GM19240 (cell line): ENCODE results near the gene AGAP6.
"Not testable (repeated sequence)": the region's sequence is repeated elsewhere in the genome, so short reads cannot be mapped to it uniquely, and the experiment has no call there.

Experiments used
- DNase-seq: peaks from one replicate; pipeline ENCODE4 v3.0.0; 2011; ENCODE audit warnings: low spot score; ENCODE audit not compliant: insufficient read length

AGAP6 gene

GRCh38 chr10:49988376-49988775 lies at the start of gene AGAP6:
TSS of gene AGAP6 (plus strand) at chr10:49988406. CDS start at chr10:49988716, 310 bp downstream.
- not testable (repeated sequence) for DNase-seq

GRCh38 chr10:49941447-49942338 lies 46.5 kb upstream of the AGAP6 start, which contains the start of the genes PARG and TIMM23B:
TSS of gene PARG (minus strand) at chr10:49942027. CDS start at chr10:49941725, 302 bp downstream.
TSS of gene TIMM23B (plus strand) at chr10:49942053. CDS start at chr10:49942195, 142 bp downstream.
- not testable (repeated sequence) for DNase-seq

DNA sequence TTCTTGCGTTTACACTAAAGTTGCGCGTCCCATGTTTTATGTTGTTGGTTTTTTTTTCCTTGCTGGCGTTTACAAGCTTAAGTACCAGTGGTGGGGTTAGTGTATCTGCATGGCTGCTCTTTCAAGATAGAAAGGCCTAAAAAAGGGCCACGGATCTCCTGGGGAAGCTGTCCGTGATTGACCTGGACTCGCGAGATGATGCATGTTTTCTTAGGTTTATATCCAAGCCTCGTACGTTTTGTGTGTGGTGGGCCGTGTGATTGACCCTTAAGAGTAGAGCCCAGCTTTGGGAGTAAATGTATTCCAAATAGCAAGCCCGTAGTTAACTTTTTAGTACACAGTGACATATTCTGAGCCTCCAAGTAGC lies 45.9 kb upstream of the AGAP6 start:
- not testable (repeated sequence) for DNase-seq

- not testable (repeated sequence) for DNase-seq
Observed at GRCh38 chr10:49943607-49944006, 44.6 kb upstream of the AGAP6 start.

DNA sequence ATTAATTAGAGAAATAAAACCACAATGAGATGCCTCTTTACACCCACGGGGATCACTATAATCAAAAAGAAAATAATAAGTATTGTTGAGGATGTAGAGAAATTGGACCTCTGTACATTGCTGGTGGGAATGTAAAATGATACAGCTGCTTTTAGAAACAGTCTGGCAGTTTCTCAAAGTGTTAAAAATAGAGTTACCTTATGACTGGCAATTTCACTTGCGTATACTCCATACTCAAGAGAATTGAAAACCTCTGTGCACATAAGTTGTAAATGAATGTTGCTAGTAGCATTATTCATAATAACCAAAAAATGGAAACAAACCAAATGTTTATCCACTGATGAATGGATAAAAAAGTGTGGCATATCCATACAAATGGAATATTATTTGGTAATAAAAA lies 40.1 kb upstream of the AGAP6 start:
- not testable (repeated sequence) for DNase-seq

GRCh38 chr10:49948737-49949136 lies 39.5 kb upstream of the AGAP6 start:
- not testable (repeated sequence) for DNase-seq

- not testable (repeated sequence) for DNase-seq
Observed at GRCh38 chr10:49952006-49952405, 36.2 kb upstream of the AGAP6 start.

- not testable (repeated sequence) for DNase-seq
Observed at GRCh38 chr10:49953122-49953521, 35.1 kb upstream of the AGAP6 start.

DNA sequence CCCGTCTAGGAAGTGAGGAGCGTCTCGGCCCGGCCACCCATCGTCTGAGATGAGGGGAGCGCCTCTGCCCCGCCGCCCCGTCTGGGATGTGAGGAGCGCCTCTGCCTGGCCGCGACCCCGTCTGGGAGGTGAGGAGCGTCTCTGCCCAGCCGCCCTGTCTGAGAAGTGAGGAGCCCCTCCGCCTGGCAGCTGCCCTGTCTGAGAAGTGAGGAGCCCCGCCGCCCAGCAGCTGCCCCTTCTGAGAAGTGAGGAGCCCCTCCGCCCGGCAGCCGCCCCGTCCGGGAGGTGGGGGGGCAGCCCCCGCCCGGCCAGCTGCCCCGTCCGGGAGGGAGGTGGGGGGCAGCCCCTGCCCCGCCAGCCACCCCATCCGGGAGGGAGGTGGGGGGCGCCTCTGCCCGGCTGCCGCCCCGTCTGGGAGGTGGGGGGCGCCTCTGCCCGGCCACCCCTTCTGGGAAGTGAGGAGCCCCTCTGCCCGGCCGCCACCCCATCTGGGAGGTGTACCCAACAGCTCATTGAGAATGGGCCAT lies 17.8 kb upstream of the AGAP6 start:
- not testable (repeated sequence) for DNase-seq

DNA sequence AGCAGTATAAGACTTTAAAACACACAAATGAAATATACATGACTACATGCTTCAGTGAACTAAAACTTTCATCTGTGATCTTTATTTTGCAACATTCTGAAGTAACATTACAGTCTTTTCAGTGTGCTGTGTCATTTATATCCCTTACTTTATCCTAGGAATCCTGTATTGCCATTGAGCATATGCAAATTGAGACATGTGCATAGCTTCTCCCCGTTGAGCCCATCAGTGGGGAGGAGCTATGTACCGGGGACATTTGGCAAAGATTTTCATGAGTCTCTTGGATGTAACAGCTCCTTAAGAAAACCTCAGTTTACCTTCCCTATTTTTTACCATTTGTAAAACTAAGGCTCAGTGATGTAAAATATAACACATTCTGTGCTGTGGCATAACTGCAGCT lies 16.7 kb upstream of the AGAP6 start:
- not testable (repeated sequence) for DNase-seq

- not testable (repeated sequence) for DNase-seq
Observed at GRCh38 chr10:49972094-49972493, 16.1 kb upstream of the AGAP6 start.

DNA sequence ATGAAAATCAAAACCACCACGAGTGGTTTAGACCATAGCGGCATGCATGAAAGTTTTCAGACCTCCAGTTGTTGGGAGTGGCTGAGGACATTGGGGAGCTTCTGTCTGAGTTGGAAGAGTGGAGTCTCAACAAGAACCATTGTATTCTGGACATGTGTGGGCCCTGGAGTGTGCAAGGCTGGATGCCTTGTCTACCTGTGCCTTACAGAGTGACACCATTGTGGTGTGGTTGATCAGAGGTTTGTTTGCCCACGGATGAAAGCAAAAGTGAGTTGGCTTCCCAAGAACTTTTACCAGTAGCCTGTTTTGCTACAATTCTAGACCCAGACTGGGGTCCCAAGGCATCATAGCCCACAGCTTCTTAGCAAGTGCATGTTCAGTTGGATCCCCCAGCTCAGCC lies 10.4 kb upstream of the AGAP6 start:
- not testable (repeated sequence) for DNase-seq

DNA sequence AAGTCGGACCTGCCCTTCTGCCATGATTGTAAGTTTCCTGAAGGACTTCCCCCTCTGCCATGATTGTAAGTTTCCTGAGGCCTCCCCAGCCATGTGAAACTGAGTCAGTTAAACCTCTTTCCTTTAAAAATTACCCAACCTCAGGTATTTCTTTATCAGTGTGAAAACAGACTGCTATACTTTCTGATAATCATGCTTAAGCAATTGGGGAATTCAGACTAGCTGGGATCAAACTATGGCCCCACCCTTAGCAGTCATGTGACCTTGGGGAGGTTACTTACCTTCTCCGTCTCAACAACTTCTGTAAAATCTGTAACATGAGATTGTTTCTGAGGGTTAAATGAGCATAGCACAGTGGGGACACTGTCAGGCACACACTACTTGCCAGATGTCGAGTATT lies 999 bp upstream of the AGAP6 start:
- DNase-seq: not testable (repeated sequence)

DNA sequence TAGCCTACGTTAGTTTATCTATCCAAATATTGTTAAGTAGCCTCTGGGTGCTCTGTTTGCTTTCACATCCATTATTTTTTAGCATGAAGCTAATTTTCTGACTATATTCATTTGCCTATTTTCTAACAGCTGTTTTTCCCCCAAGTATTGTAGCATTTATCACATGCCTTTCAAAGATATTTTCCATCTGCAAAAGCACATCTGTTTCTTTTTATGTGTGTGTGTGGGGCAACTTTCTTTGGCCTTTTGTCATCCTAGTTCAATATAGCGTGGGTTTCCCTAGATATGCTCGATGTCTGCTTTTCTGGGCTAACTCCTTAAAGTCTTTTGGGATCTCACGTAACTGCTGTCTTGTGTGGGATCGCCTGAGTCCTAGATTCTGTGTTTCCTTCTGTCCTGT lies 7.1 kb downstream of the AGAP6 start:
- DNase-seq: not testable (repeated sequence)

DNA sequence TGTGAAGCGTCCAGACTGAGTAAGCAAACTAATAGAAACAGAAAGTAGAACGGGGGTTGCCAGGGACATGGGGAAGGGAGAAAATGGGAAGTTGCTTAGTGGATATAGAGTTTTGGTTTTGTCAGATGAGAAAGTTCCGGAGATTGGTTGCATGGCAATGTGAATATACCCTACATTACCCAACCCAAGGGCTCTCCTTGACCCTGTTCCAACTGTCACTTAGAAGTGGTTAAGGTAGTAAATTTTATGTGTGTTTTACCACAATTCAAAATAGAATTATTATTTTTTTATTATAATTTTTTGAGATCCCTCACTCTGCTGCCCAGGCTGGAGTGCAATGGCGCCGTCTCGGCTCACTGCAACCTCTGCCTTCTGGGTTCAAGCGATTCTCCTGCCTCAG lies 25.8 kb downstream of the AGAP6 start:
- DNase-seq: not testable (repeated sequence)

DNA sequence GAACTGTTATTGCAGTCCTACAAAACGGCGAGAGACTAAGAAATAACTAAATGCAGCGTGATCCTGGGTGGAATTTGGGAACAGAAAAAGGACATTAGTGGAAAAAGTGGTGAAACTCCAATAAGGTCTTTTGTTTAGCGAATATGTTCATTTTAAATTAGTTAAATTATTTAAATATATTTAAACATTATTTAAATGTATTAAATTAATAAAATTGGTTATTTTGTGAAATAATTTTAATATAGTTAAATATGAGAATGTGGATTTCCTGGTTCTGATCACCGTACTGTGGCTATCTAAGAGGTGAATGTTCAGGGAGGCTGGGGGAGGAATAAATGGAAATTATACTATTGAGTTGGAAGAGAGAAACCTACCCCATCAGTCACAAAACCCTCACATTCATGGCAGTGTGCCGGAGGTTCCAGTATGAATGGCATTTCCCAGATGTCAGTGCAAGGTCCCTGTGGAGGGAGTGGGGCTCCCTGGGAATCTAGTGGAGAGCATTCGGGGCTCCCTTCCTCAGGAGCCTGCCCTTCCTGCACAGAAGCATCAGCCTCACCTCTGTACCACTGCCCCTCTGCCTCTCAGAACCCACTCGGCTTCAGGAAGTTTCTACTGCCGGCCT lies 27.5 kb downstream of the AGAP6 start:
- not testable (repeated sequence) for DNase-seq

DNA sequence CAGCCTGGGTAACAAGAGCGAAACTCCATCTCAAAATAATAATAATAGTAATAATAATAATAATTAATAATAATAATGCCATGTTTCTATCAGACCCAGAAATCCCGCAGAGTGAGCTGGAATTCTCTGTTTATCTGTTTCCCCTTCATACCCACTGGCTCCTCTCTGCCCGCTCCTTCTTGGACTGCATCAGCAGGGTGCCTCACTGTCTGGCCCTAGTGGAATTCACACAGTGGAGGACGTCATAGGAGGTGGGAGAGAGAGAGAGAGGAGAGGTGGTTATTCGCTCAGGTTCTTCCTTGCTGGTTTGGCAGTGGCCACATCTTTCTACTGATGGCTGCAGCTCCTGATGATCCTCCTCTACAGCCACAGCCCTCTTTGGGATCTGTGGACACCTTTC lies 28.7 kb downstream of the AGAP6 start:
- not testable (repeated sequence) for DNase-seq

GRCh38 chr10:50017646-50018045 lies 29.4 kb downstream of the AGAP6 start:
- not testable (repeated sequence) for DNase-seq

DNA sequence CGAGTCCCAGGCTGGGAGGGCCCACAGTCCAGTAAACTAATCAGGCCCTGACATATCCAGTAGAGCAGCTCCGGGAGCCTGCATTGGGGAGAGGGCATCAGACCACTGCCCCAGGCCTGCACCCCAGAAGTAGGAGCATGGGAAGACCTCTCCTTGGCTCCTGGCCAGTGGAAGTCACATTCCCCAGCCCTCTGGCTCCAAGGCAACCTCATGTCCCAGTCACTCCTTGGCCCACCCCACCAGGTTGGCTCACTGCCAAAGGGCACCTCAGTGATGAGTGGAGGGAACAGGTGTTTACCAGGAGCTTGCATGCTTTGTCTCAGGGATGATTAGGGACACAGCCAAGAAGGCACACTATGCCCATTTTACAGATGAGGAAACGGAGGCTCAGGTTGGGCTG lies 31.1 kb downstream of the AGAP6 start:
- not testable (repeated sequence) for DNase-seq

- not testable (repeated sequence) for DNase-seq
Observed at GRCh38 chr10:50020451-50021024, 32.3 kb downstream of the AGAP6 start.

GRCh38 chr10:50021646-50022045 lies 33.4 kb downstream of the AGAP6 start:
- DNase-seq: no peak
